ENCODE results near the gene GTF3C2. TPM values are rescaled to one million over a fixed set of nuclear protein-coding genes. Genes with fewer than 3 reads are reported as not detected.
A peak's percentile ranks its signal among the peaks of the same experiment; 100 is the strongest.
"Not testable (repeated sequence)": the region's sequence is repeated elsewhere in the genome, so short reads cannot be mapped to it uniquely, and the experiment has no call there.

GTF3C2 gene
- total RNA-seq, 1 donor = 43.4 TPM

DNA sequence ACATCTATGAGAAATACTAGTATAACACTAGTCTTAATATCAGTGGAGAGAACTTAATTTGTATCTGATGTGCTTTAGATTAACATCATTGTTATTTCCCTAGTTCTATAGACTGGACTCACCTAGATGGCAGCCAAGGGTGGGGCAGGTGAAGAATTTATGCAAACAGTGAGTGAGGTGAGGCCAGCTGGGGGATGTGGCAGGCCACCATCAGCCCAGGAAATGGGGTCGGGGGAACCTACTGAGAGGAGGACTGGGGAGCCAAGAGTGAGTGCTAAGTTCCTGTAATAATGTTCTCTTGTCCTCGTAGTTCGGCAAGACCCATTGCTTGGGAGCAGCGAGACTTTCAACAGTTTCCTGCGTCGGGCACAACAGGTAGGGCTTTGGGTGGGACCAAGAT, 16.4 kb upstream of the GTF3C2 start:
- DNase-seq (ENCODE audit: low read depth in 2 of 3, low spot score in 2 of 3) = no peak

DNA sequence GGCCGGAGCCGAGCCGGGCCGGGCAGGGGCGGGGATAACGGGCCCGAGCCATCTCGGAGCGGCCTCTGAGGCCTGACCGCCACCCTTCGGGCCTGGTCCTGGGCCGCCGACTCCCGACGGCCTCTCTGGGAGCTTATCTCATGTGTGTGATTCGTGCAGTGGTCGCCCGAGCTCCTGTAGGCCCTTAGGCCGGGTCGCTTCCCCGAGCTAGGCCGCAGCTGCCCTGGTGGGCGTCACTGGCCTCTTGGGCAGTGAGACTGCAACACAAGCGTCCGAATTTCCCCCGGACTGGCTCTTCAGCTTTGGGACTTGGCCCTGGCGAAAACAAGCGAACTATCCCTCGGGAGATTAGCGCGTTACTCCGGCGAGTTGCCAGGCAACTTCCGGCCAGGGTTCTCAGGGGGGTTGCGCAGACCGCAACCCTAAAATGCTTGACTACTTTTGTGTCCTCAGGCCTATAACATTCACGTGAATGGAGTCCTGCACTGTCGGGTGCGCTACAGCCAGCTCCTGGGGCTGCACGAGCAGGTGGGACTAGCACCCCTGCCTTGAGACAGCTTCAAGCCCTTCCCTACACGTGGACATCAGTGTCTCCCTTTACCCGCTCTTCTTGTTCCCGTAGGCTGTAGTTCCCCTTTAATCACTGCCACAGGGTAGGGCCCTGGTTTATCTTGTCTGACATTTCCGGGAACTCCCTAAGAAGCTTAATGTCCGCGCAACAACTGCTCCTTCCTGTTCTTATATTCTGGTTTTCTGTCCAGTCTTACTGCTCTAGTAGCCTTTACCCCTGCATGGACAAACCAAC, 14.5 kb upstream of the GTF3C2 start:
- DNase-seq (ENCODE audit: low read depth in 2 of 3, low spot score in 2 of 3) = peak in 2 of 3 donors; percentile 36 to 56

GRCh38 chr2:27370026-27370815, 13.7 kb upstream of the GTF3C2 start, which contains the start of the genes EIF2B4 and SNX17:
EIF2B4 (minus strand) TSS chr2:27370338; CDS start chr2:27370314, 24 bp downstream.
SNX17 (plus strand) TSS chr2:27370616; CDS start chr2:27370744, 128 bp downstream.
- peak; percentile 96 to 99 (median 99) for DNase-seq (ENCODE audit: low read depth in 2 of 3, low spot score in 2 of 3)

DNA sequence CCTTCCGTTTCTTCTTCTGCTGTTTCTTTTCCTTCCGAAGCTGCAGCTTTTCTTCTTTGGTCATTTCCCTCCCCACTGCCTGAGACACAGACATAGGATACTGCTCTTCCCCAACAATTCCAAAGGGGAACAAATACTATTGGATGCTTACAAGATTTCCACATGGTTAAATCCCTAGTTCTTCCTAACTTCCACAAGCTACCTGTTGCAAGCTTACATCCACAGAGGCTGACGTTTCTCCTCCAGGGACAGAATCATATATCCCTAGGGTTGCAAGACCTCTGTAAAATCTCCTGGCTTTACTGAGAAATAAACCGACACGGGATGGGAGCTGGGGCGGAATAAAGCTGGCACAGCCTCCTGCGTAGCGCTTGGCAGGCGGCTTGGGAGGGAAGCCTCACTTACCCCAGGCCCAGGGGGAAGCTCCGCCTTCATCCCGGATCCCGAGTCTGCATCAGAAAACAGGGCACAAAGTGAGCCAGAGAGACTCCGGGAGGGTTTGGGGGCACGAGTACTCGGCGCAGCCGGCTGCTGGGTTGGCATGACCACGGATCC, 13.0 kb upstream of the GTF3C2 start:
- no peak for DNase-seq (ENCODE audit: low read depth in 2 of 3, low spot score in 2 of 3)

DNA sequence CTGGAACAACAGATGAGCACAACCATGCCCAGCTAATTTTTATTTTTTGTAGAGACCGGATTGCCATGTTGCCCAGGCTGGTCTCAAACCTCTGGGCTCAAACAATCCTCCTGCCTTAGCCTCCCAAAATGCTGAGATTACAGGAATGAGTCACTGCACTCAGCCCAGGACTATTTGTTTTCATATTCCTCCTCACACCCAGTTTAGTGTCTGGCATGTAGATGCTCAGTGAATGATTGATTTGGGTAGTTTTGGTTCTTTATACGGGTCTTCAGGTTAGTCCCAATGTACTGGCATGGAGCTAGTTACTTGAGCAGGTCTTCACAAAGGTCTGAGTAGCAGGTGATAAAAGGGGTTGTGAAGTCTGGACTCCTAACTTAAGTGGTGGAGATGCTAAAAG, 7.4 kb upstream of the GTF3C2 start:
- DNase-seq (ENCODE audit: low read depth in 2 of 3, low spot score in 2 of 3) = no peak

DNA sequence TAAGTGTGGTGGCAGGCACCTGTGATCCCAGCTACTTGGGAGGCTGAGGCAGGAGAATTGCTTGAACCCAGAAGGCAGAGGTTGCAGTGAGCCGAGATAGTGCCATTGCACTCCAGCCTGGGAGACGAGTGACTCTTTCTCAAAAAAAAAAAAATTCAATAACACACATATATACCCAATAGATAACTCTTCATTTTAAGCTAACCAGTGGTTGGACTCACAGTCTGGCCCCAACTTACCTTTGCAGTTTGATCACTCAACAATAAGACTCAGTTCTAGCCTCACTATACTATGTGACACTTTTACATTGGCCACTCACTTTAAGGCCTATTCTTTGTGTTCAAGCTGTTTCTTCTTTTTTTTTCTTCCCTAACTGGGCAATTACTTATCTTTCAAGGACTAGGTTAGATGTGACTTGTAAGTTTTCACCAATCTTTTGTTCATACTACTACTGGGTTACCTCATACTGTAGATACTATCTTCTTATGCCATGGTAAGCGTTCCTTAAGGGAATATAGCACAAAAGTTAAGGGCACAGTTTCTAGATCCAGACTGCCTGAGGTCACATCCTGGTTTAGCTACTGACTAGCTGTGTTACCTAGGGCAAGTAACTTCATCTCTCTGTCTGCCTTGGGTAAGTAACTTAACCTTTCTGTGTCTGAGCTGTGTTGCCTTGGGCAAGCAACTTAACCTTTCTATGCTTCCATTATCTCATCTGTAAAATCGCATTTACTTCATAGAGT, 6.3 kb upstream of the GTF3C2 start:
- DNase-seq (ENCODE audit: low read depth in 2 of 3, low spot score in 2 of 3) = no peak

DNA sequence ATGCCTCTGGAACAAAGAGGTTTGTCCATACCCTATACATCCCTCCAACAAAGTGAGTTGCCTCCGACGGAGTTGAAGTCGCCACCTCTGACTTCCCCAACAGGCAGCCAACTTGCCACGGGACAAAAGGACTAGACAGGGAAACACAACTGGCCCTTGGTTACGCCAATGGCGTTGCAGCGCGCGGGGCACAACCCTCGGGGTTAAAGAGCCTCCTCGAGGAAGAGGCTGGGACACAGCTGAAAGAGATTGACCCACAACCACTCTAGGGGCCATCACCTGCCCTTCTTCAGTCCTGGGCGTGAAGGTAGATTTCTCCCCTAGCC, 545 bp downstream of the GTF3C2 start:
- DNase-seq (ENCODE audit: low read depth in 2 of 3, low spot score in 2 of 3) = peak in 1 of 3 donors; percentile 60

- no peak for DNase-seq (ENCODE audit: low read depth in 2 of 3, low spot score in 2 of 3)
These were observed 2.0 kb downstream of the GTF3C2 start for GRCh38 chr2:27354597-27354927.

DNA sequence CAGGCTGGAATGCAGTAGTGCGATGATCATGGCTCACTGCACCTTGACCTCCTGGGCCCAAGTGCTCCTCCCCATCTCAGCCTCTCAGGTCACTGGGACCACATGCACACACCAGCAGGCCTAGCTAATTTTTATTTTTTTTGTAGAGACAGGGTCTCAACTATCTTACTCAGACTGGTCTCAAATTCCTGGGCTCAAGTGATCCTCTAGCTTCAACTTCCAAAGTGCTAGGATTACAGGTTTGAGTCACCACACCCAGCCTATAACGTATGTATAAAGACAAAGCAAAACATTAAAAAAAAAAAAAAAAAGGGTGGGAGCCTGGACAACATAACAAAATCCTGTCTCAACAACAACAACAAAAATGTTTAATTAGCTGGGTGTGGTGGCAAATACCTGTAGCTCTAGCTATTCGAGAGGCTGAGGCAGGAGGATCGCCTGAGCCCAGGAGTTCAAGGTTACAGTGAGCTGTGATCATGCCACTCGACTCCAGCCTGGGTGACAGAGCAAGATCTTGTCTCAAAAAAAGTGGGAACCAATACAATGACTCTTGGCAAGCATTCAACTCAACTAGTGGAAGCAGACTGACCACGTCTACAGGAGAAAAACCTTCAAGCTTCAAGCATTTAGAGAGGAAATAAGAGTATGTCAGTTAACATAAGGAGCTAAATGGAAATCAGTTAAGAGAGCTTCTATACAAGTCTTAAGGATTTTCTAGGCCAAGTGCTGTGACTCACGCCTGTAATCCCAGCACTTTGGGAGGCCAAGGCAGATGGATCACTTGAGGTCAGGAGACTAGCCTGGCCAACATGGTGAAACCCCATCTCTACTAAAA, 2.6 kb downstream of the GTF3C2 start:
- DNase-seq (ENCODE audit: low read depth in 2 of 3, low spot score in 2 of 3) = no peak

- not testable (repeated sequence) for DNase-seq (ENCODE audit: low read depth in 2 of 3, low spot score in 2 of 3)
These were observed 3.2 kb downstream of the GTF3C2 start for GRCh38 chr2:27353386-27353761.

DNA sequence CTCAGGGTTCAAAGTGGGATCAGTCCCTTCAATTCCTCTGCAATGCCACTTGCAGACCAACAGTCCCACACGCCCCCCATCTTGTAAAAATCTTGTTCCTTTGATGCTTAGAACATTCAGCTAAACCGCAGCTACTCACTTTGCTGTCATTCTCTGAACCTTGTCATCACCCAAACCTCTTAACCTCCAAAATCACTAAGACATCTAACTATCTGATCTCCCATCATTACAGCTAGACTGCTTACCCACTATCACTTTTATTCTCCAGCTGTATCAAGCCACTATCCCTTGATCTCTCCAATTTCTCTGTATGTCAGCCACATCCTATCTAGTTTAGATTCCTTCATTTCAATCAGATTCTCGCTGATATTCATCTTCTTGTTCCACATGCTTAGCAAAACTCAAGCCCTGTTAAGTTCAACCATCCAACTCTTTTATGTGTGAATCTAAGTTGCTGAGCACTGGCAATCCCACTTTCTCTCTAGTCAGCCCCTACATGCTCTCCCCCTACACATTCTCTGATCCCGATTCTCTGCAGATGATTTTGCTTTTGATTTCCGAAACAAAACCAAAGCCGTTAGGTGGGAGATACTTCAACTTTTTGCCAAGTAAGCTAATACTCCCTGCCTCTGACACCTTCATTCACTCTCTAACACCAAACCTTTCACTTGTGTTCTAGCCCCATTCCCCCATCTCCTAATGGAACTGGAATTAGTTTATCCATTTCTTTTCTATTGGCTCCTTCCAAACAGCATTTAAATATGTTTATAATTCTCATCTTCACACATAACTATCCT, 4.6 kb downstream of the GTF3C2 start:
- no peak for DNase-seq (ENCODE audit: low read depth in 2 of 3, low spot score in 2 of 3)

GRCh38 chr2:27350106-27350693, 6.4 kb downstream of the GTF3C2 start:
- no peak for DNase-seq (ENCODE audit: low read depth in 2 of 3, low spot score in 2 of 3)

GRCh38 chr2:27347641-27348040, 8.9 kb downstream of the GTF3C2 start:
- DNase-seq (ENCODE audit: low read depth in 2 of 3, low spot score in 2 of 3) = no peak

- DNase-seq (ENCODE audit: low read depth in 2 of 3, low spot score in 2 of 3) = no peak
These were observed 20.4 kb downstream of the GTF3C2 start for GRCh38 chr2:27336173-27336572.

DNA sequence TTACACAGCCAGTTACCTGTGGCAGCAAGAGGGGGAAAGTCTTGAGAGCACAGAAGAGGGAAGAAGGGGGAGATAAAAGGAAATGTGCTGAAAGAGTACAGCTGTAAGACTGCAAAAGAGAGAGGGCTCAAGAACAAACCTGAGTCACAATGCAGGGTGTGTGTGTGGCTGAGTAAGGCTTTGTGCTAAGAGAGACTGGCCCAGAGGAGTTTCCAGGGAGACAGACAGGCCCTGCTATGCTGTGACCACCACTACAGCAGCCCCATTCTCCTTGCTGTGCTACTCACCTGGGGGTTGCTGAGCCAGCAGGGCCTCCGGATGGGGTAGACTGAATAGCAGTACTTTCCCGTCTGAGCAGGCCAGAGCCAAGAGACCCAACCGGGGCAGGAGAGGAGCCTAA, 21.3 kb downstream of the GTF3C2 start:
- DNase-seq (ENCODE audit: low read depth in 2 of 3, low spot score in 2 of 3) = no peak

DNA sequence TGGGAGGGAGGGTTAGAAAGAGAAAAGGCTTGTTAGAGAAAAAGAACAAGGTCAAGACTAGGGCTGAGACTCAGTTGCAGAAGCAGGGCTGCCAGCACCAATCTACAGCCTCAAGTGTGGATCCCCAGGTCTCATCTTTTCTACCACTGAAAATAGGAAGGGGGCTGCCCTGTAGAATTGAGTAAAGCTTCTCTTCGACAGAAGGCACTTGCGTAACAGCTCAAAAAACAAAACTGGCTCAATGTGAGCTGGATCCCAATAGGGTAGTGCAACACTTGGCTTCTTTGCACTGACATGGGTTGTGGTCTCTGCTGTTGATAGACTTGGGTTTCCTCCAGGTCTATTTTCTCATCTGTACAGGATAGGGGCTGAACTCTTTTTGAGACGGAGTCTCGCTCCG, 31.8 kb downstream of the GTF3C2 start:
- DNase-seq (ENCODE audit: low read depth in 2 of 3, low spot score in 2 of 3) = no peak

- DNase-seq (ENCODE audit: low read depth in 2 of 3, low spot score in 2 of 3) = no peak
These were observed 32.8 kb downstream of the GTF3C2 start for GRCh38 chr2:27323596-27324285.
